ENCODE measurements around the gene NEB. TPM values are rescaled to one million over a fixed set of nuclear protein-coding genes. Genes with fewer than 3 reads are reported as not detected.
"Not testable (repeated sequence)": the region's sequence is repeated elsewhere in the genome, so short reads cannot be mapped to it uniquely, and the experiment has no call there.

Gene NEB
- total RNA-seq, 1 donor from 2014 or later: 5.0 TPM

DNA sequence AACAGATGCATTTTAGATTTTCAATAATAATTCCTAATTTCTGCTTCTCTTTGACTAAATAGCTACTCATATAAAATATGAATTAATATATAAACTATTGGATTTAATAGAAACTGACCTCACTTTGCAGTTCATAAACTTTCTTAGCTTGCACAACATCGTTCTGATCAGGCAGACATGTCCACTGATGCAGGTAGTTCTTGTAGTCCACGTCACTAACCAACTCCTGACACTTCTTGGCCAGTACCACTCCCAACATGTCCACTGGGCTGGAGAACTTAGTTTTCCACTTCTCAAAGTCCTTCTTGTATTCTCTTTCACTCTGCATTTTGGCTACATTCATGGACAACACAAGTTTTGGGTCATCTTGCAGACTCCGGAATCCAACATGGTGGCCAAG lies 83.8 kb downstream of the NEB start:
- H3K27me3 Mint-ChIP-seq: no peaks in the 10 kb centered on the region
- peaks cover 5% of the 10 kb centered on the region for H3K9me3 Mint-ChIP-seq
- H3K27ac Mint-ChIP-seq: no peak overlapping the region
- H3K4me1 Mint-ChIP-seq (ENCODE audit: unreplicated experiment): no peaks in the 10 kb centered on the region
- TF ChIP-seq, protein P1, sequence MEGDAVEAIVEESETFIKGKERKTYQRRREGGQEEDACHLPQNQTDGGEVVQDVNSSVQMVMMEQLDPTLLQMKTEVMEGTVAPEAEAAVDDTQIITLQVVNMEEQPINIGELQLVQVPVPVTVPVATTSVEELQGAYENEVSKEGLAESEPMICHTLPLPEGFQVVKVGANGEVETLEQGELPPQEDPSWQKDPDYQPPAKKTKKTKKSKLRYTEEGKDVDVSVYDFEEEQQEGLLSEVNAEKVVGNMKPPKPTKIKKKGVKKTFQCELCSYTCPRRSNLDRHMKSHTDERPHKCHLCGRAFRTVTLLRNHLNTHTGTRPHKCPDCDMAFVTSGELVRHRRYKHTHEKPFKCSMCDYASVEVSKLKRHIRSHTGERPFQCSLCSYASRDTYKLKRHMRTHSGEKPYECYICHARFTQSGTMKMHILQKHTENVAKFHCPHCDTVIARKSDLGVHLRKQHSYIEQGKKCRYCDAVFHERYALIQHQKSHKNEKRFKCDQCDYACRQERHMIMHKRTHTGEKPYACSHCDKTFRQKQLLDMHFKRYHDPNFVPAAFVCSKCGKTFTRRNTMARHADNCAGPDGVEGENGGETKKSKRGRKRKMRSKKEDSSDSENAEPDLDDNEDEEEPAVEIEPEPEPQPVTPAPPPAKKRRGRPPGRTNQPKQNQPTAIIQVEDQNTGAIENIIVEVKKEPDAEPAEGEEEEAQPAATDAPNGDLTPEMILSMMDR (conservative IDR thresholded peaks at IDR 0.05): no peak
- H3K4me3 Mint-ChIP-seq: no peak overlapping the region
- no peaks in the 10 kb centered on the region for H3K36me3 Mint-ChIP-seq
- no peak for DNase-seq (ENCODE audit: extremely low spot score, unreplicated experiment)

DNA sequence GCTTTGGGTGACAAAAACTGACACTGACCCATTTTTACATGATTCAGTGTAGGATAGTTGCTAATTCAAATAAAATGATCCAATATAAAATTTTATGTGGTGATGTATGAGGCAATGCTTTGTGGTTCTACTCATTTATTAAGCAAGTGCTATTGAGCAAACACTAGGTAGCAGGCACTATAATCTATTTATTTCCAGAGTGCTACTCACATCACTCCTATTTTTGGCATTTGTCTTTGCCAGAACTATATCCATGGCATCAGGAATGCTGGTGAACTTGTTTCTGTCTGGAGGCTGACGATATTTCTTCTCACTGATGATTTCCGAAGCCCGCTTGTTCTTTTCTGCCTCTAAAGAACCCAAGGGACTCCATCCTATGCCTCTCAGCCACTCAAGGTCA lies 84.3 kb downstream of the NEB start:
- Mint-ChIP-seq H3K4me3 (no peak overlapping the region), H3K36me3 (no peaks in the 10 kb centered on the region), H3K4me1 (ENCODE audit: unreplicated experiment) (no peaks in the 10 kb centered on the region), H3K27me3 (no peaks in the 10 kb centered on the region), H3K9me3 (peaks cover 5% of the 10 kb centered on the region), H3K27ac (no peak overlapping the region)
- TF ChIP-seq, protein P1 (conservative IDR thresholded peaks at IDR 0.05): no peak
- no peak for DNase-seq (ENCODE audit: extremely low spot score, unreplicated experiment)

DNA sequence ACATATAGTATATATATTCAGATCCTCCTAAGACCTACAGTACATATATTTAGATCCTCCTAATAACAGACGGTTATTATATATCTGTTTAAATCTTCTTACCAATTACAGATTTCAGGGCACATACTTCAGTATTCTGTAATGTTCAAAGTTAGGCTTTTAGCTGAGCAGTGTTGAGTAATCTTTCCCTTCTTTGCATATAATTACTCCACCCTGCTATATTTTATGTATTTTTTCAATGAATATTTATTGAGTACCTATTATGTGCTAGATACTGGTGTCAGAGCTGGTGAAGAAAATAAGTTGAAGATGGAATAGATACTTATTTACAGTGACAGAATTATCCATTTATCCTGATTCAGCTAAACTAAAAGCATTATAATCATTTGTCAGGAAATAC lies 84.9 kb downstream of the NEB start:
- Mint-ChIP-seq H3K36me3 (no peaks in the 10 kb centered on the region), H3K4me1 (ENCODE audit: unreplicated experiment) (no peaks in the 10 kb centered on the region), H3K9me3 (peaks cover 5% of the 10 kb centered on the region), H3K27ac (no peak overlapping the region), H3K27me3 (no peaks in the 10 kb centered on the region), H3K4me3 (no peak overlapping the region)
- no peak for DNase-seq (ENCODE audit: extremely low spot score, unreplicated experiment)
- TF ChIP-seq, protein P1 (conservative IDR thresholded peaks at IDR 0.05): no peak

DNA sequence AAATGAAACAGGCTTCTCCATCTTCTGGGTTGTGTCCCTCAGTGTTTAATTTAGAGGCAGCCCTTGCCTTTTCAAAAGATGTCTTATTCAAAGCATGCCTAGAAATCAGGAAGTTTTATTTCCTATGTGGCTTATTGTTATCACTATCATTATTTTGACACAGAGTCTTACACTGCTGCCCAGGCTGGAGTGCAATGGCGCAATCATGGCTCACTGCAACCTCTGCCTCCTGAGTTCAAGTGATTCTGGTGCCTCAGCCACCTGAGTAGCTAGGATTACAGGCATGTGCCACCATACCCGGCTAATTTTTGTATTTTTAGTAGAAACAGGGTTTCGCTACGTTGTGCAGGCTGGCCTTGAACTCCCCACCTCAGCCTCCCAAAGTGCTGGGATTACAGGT lies 87.8 kb downstream of the NEB start:
- DNase-seq (ENCODE audit: extremely low spot score, unreplicated experiment); H3K27me3 Mint-ChIP-seq; H3K36me3 Mint-ChIP-seq; H3K4me1 Mint-ChIP-seq (ENCODE audit: unreplicated experiment); H3K4me3 Mint-ChIP-seq; H3K27ac Mint-ChIP-seq; H3K9me3 Mint-ChIP-seq: not testable (repeated sequence)

DNA sequence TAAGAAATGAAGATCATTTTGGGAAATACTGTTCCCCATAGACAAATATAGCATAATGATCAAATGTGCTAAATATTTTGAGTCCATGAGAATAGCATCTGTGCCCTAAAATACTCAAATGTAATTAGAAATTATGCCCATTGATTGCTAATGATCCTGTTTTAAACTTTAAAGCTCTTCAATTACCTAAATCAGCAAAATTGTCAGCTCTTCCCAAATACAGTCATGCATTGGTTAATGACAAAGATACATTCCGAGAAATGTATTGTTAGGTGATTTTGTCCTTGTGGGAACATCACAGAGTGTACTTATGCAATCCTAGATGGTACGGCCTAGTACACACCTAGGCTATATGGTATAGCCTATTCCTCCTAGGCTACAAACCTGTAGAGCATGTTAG lies 89.7 kb downstream of the NEB start:
- DNase-seq (ENCODE audit: extremely low spot score, unreplicated experiment): no peak
- Mint-ChIP-seq H3K27ac (no peak overlapping the region), H3K4me3 (no peak overlapping the region), H3K36me3 (no peaks in the 10 kb centered on the region), H3K4me1 (ENCODE audit: unreplicated experiment) (no peaks in the 10 kb centered on the region), H3K9me3 (peaks cover 5% of the 10 kb centered on the region), H3K27me3 (no peaks in the 10 kb centered on the region)
- TF ChIP-seq, protein P1 (conservative IDR thresholded peaks at IDR 0.05): no peak

DNA sequence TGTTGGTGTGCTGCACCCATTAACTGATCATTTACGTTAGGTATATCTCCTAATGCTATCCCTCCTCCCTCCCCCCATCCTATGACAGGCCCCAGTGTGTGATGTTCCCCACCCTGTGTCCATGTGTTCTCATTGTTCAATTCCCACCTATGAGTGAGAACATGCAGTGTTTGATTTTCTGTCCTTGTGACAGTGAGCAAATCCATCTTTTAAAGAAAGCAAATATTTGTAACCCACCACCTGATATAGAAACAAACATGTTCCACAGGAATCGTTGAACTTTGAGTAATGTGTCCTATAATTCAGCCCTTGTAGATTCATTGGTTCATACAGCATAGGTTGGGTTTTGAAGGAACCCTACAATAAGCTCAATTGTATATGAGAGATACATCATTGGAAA lies 92.4 kb downstream of the NEB start:
- H3K4me3 Mint-ChIP-seq; H3K9me3 Mint-ChIP-seq; H3K36me3 Mint-ChIP-seq; H3K27me3 Mint-ChIP-seq; DNase-seq (ENCODE audit: extremely low spot score, unreplicated experiment); H3K27ac Mint-ChIP-seq: not testable (repeated sequence)
- peaks cover 15% of the 10 kb centered on the region for H3K4me1 Mint-ChIP-seq (ENCODE audit: unreplicated experiment)

DNA sequence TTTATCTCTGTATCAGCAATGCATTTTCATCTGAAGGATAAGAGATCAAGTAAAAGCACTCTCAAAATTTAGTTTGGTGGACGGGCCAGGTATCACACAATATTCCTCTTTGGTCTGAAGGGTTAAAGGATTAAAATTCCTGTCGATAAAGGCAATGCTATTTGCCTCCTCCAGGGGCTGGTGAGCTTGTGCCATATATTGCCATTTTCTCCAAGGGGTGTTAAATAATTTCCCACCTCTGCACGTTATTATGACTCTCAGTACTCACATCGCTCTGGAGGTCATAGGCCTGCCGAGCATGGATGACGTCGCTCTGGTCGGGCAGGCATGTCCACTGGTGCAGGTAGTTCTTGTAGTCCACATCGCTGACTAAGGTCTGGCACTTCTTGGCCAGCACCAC lies 94.2 kb downstream of the NEB start:
- Mint-ChIP-seq H3K4me3 (no peak overlapping the region), H3K4me1 (ENCODE audit: unreplicated experiment) (peaks cover 15% of the 10 kb centered on the region), H3K27ac (no peak overlapping the region), H3K27me3 (no peaks in the 10 kb centered on the region), H3K9me3 (no peaks in the 10 kb centered on the region), H3K36me3 (no peaks in the 10 kb centered on the region)
- TF ChIP-seq, protein P1 (conservative IDR thresholded peaks at IDR 0.05): peak; percentile 35
- DNase-seq (ENCODE audit: extremely low spot score, unreplicated experiment): no peak

All from type B pancreatic cell (in vitro differentiated cells).